Measurements from ENCODE around the gene RASA3. TPM values are rescaled to one million over a fixed set of nuclear protein-coding genes. Genes with fewer than 3 reads are reported as not detected.
A peak's percentile ranks its signal among the peaks of the same experiment; 100 is the strongest.

Gene RASA3
- polyA plus RNA-seq, 1 experiment, result 31.4 TPM

- Histone ChIP-seq H3K4me3 (ENCODE audit: low read depth, low read length) (no peak overlapping the region), H3K27me3 (ENCODE audit: control insufficient read depth, insufficient read depth, low read length) (no peaks in the 10 kb centered on the region), H3K36me3 (ENCODE audit: control insufficient read depth, insufficient read depth, low read length) (peaks cover 3% of the 10 kb centered on the region)
- TF ChIP-seq, protein P1, sequence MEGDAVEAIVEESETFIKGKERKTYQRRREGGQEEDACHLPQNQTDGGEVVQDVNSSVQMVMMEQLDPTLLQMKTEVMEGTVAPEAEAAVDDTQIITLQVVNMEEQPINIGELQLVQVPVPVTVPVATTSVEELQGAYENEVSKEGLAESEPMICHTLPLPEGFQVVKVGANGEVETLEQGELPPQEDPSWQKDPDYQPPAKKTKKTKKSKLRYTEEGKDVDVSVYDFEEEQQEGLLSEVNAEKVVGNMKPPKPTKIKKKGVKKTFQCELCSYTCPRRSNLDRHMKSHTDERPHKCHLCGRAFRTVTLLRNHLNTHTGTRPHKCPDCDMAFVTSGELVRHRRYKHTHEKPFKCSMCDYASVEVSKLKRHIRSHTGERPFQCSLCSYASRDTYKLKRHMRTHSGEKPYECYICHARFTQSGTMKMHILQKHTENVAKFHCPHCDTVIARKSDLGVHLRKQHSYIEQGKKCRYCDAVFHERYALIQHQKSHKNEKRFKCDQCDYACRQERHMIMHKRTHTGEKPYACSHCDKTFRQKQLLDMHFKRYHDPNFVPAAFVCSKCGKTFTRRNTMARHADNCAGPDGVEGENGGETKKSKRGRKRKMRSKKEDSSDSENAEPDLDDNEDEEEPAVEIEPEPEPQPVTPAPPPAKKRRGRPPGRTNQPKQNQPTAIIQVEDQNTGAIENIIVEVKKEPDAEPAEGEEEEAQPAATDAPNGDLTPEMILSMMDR (IDR thresholded peaks at IDR 0.05; ENCODE audit: insufficient read depth, low read depth, low read length), result no peak
- no peak for DNase-seq (ENCODE audit: low read depth)
- CTCF ChIA-PET, result interaction anchor here (1.1 to 1.4 kb wide), 3 partner anchors 12 to 157 kb away, joined by 3 to 4 read pairs (median 3); no protein-coding TSS in a partner anchor
- POLR2A ChIA-PET, result interaction anchor here (1.1 kb wide), 1 partner anchor 65 kb away, joined by 4 read pairs; no protein-coding TSS in a partner anchor
Observed at GRCh38 chr13:114065926-114066774, 66.3 kb downstream of the RASA3 start.

DNA sequence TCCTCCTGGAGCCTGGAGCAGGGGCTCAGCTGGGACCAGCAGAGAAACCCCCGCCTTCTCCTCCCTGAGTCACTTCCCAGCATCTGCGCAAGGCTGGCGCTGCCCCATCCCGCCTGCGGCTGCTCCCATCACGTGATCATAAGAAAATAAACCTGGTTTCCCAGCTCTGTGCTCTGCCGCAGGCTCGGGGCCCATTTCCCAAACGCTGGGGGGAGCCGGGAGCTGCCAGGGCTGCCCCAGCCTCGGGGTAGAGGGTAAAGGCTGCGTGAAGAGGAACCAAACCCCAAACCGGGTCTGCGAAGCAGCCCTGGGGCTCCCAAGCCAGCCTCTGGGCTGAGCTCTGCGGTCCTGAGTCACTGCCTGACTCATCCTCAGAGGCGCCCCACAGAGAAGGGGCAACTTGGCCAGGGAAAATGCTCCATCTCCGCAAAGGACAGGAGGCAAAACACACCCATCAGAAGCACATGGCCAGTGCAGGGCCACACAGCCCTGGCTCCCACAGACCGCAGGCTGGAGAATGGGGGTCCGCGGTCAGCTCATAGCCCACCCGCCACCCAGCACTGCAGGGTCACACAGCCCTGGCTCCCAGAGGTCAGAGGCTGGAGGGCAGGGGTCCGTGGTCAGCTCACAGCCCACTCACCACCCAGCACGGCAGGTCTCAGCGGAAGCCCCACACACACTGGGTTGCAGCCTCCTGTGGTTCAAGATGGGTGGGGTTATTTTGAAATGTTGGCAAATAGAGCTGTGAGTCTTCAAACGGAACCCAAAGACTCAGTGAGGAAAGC lies 67.1 kb downstream of the RASA3 start:
- ChIA-PET CTCF (interaction anchor here (0.7 to 1.6 kb wide), 6 partner anchors 9 to 157 kb away, joined by 3 to 4 read pairs (median 3); no protein-coding TSS in a partner anchor), POLR2A (interaction anchor here (0.9 to 1.1 kb wide), 2 partner anchors 54 to 65 kb away, joined by 4 to 9 read pairs; no protein-coding TSS in a partner anchor)
- Histone ChIP-seq H3K36me3 (ENCODE audit: control insufficient read depth, insufficient read depth, low read length) (peaks cover 3% of the 10 kb centered on the region), H3K27me3 (ENCODE audit: control insufficient read depth, insufficient read depth, low read length) (no peaks in the 10 kb centered on the region), H3K4me3 (ENCODE audit: low read depth, low read length) (no peak overlapping the region; the same call in 1 of the 2 replicates)
- TF ChIP-seq, protein P1 (IDR thresholded peaks at IDR 0.05; ENCODE audit: insufficient read depth, low read depth, low read length), result 0 out of 2 replicates have a peak, but pooled peaks have one; percentile 14
- DNase-seq (ENCODE audit: low read depth), result peak; percentile 95

DNA sequence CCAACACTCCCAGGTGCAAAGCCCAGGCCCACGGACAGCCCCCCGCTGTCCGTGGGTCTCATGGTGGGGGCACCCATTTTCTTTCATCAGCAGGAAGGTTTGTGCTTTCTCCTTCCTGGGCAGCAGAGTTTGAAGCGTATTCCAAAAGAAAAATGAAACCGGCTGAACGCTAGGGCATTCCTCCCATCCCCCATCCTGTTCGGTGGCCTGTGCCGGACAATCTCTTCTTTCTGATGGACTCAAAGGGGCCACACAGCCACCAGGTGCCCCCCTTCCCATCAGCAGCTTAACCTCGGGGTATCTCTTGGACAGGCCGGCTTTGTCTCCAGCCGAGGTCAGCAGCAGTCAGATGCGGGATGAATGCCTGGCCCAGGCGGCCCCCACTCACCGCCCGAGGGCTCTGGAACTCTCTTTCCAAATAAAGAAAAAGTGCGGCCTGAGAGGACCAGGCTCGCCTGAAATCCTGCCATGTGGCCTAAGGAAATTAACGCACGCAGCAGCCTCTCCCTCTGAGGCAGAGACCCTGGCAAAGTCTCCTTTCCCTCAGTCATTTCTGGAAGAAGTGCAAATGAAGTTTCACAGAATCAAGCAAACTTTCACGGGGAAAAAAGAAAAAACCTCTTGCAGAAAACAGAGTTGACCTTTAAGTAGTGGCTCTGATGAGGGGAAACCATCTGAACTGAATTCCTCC lies 67.8 kb downstream of the RASA3 start:
- POLR2A ChIA-PET, result interaction anchor here (0.9 kb wide), 1 partner anchor 54 kb away, joined by 9 read pairs; no protein-coding TSS in a partner anchor
- no peak for DNase-seq (ENCODE audit: low read depth)
- TF ChIP-seq, protein P1 (IDR thresholded peaks at IDR 0.05; ENCODE audit: insufficient read depth, low read depth, low read length), result no peak
- CTCF ChIA-PET, result interaction anchor here (0.7 to 1.6 kb wide), 6 partner anchors 9 to 158 kb away, joined by 3 to 4 read pairs (median 3); no protein-coding TSS in a partner anchor
- no peaks in the 10 kb centered on the region for H3K27me3 ChIP-seq (ENCODE audit: control insufficient read depth, insufficient read depth, low read length)
- peaks cover 5% of the 10 kb centered on the region for H3K36me3 ChIP-seq (ENCODE audit: control insufficient read depth, insufficient read depth, low read length)
- H3K4me3 ChIP-seq (ENCODE audit: low read depth, low read length), result peak overlapping the region; percentile 19

- Histone ChIP-seq H3K27me3 (ENCODE audit: control insufficient read depth, insufficient read depth, low read length) (no peaks in the 10 kb centered on the region), H3K36me3 (ENCODE audit: control insufficient read depth, insufficient read depth, low read length) (peaks cover 8% of the 10 kb centered on the region), H3K4me3 (ENCODE audit: low read depth, low read length) (peak overlapping the region; percentile 19)
- DNase-seq (ENCODE audit: low read depth), result peak; percentile 87
- TF ChIP-seq, protein P1 (IDR thresholded peaks at IDR 0.05; ENCODE audit: insufficient read depth, low read depth, low read length), result no peak
- CTCF ChIA-PET, result interaction anchor here (0.7 to 1.6 kb wide), 2 partner anchors 32 to 49 kb away, joined by 3 to 4 read pairs; no protein-coding TSS in a partner anchor
- POLR2A ChIA-PET, result interaction anchor here (0.7 kb wide), 1 partner anchor 52 kb away, joined by 3 read pairs; no protein-coding TSS in a partner anchor
Observed at GRCh38 chr13:114063545-114064449, 68.6 kb downstream of the RASA3 start.

All from BJ (cell line).